UCSD-AML1 (cell line): ENCODE results near the gene ACE.

Experiments used
- DNase-seq: peaks from one replicate; lab custom pipeline; 2025; ENCODE audit not compliant: unreplicated experiment; lab: John Stamatoyannopoulos, UW

The ACE gene

DNA sequence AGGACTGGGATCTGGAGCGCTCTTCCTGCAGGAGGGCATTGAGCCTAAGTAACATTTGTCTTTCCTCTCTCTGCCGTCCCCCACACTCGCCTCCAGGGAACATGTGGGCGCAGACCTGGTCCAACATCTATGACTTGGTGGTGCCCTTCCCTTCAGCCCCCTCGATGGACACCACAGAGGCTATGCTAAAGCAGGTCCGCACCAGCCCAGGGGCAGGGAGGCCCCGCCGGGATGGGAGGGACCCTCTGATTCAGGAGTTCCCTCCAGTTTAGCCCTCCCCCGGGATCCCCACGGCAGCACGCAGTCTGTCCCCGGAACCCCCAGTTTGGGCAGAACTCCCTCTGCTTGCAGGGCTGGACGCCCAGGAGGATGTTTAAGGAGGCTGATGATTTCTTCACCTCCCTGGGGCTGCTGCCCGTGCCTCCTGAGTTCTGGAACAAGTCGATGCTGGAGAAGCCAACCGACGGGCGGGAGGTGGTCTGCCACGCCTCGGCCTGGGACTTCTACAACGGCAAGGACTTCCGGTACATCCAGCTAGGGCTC is 14.1 kb downstream of the ACE start:
- DNase-seq = no peak

DNA sequence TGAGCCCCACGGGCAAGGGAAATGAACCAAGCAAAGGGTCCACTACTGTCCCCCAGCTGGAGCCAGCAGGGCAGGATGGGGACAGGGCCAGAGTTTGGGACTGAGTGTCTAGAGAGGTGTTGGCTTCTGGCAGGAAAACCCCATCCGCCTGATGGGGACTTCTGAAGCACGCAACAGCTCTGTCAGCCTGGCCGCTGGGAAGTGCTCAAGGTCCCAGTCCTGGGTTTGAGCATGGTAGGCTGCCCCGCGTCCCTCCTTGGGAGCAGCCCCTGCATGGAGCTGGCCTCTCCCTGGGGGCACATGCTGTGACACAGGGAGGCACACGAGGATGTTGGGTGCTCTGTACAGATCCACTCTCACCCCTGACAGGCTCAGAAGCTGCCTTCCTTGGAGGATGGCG is 14.6 kb downstream of the ACE start:
- no peak for DNase-seq

DNA sequence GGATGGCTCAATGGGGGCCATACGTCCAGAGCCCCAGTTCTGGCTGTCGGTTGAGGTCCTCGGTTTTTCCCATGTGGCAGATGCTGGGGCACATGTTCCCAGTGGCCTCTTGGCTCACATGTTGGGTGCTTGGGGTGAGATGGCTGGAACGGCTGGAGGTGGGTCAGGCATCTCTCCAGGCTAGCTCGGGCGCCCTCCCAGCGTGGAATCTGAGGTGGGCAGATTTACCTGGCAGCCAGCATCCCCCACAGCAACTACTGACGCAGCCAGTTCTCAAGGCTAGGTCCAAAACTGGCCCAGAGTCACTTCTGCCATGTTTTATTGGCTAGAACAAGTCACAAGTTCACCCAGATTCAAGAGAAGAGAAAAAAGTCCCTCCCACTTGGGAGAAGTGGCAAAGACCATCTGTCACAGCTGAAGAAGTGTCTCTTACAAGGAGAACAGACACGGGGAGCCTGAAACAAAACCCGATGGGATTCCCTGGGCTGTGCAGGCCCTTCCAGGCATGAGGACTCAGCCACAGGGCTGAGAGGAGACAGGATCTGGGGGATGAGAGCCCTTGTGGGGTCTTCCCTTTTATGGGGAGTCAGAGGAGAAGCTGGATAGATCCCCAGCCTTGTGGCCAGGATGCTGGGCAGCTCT is 15.2 kb downstream of the ACE start:
- no peak for DNase-seq

DNA sequence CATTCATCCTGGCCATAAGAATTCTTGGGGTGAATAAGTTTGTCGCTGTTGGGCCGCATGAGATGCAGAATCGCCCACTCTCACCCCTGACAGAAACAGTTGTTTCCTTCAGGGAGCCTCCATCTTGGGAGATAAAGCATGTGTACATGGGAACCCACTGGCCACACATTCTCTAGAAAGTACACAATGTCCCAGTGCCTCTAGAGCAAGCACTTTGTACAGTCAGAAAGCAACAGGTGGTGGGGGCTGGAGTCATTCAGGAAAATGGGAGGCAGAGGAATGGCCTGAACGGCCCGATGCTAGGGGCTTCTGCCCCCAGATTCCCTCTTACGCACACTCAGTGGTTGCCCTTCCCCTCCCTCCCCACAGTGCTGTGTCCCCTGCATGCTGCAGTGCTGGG is 16.1 kb downstream of the ACE start:
- DNase-seq = no peak

DNA sequence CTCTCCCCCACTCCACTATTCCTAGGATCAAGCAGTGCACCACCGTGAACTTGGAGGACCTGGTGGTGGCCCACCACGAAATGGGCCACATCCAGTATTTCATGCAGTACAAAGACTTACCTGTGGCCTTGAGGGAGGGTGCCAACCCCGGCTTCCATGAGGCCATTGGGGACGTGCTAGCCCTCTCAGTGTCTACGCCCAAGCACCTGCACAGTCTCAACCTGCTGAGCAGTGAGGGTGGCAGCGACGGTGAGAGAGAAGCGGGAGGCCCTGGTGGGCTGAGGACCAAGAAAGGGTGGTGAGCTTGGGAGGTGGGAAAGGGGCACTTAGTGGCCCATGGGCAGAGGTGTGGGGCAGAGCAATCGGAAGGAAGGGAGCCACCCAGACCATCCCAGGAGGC is 16.6 kb downstream of the ACE start:
- no peak for DNase-seq

DNA sequence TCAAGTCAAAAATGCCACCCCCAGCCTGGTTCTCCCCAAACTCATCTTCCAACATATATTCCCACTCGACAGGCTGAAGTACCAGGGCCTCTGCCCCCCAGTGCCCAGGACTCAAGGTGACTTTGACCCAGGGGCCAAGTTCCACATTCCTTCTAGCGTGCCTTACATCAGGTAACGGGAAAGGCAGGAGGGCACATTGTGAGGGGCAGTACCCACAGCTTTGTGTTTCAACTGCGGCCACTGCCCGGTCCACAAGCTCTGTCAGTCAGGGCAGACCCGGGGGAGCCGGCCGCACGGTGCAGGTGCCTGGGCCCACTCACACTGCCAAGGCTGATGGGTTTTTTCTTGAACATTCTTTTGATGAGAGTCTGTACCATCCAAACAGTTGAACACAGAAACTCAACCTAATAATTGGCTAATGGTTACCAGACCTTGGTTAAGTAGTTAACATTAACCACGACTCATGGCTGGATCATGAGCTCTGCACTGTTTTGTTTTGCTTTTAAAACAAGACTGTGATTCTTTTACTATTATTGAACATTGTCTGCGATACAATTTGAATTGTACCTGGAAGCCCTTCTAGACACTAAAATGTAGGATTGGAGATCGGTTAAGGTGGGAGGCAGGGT is 17.6 kb downstream of the ACE start:
- DNase-seq = no peak

DNA sequence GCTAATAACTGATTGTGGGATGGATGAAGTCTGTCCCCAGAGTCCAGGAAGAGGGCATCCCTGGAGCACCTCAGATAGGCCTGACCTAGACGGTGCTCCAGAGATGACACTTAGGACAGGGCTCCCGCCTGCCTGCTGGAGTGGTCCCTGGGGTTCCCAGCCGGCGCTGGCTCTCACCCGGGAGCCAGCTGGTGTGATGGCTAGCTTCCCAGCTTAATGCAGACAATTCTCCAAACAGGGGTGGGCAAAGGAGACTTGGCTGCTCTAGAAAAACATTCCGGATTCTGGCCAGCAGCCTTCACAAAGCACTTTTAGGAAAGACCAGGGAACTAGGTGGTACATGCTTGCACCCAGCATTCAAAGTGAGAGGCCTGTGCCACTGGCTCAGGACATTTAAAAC is 18.6 kb downstream of the ACE start:
- DNase-seq = no peak

DNA sequence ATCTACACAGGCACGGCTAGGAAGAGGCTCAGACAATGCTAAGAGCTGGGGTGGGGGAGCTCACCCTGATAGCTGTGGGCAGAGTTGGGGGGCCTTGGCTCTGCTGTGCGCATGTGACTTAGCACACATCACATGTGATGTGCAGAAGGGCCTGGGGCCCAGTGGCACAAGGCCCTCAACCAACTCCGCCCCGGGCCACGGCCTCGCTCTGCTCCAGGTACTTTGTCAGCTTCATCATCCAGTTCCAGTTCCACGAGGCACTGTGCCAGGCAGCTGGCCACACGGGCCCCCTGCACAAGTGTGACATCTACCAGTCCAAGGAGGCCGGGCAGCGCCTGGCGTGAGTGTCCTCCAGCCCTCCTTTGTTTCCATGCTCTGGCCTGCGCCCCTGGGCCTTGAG is 19.3 kb downstream of the ACE start:
- no peak for DNase-seq

DNA sequence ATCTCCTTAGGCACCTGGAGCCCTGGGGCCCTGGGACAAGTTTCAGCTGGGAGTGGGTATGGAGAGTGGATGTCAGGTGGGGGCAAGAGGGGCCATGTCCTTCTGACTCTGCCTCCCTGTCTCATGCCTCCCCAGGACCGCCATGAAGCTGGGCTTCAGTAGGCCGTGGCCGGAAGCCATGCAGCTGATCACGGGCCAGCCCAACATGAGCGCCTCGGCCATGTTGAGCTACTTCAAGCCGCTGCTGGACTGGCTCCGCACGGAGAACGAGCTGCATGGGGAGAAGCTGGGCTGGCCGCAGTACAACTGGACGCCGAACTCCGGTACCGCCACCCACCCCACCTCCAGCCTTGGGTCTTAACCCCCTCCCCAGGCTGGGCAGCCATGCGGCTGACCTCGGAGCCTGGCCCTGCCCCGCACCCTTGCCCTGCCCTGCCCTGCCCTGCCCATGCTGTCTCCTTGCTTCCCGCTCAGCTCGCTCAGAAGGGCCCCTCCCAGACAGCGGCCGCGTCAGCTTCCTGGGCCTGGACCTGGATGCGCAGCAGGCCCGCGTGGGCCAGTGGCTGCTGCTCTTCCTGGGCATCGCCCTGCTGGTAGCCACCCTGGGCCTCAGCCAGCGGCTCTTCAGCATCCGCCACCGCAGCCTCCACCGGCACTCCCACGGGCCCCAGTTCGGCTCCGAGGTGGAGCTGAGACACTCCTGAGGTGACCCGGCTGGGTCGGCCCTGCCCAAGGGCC is 20.0 kb downstream of the ACE start:
- DNase-seq = no peak

DNA sequence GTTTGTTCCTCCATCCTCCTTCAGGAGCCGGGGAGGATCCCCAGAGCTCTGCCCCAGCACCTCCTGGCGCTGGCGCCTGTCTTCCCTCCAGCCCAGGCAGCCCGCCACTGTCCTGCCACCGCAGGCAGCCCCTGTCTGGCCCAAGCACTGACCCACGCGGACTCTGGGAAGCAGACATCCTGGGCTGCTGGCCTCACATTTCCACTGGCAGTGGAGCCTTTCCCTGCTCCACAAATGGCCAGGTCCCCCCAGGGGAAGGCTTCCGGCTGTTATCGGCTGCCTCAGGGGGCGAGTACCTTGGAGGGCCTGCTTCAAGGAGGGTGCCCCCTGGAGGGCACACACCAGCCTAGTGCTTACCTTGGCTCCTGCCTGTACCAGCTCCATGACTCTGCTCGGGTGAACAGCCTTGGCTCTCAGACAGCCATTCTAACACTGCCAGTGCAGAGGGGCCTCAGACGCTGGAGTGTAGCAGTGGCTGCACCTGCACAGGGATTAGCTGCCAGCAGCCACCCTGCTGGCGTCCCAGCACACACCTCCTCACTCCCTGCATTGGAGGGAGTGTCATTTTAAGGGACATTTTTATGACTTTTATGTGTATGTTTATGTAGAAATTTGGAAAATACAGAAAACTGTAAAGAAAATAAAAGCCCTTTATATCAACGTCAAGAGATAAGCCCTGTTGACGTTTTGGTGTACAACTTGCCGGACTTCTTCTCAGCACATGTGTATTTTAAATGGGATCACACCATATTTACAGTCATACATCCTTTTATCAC is 21.0 kb downstream of the ACE start:
- peak; percentile 23 for DNase-seq

DNA sequence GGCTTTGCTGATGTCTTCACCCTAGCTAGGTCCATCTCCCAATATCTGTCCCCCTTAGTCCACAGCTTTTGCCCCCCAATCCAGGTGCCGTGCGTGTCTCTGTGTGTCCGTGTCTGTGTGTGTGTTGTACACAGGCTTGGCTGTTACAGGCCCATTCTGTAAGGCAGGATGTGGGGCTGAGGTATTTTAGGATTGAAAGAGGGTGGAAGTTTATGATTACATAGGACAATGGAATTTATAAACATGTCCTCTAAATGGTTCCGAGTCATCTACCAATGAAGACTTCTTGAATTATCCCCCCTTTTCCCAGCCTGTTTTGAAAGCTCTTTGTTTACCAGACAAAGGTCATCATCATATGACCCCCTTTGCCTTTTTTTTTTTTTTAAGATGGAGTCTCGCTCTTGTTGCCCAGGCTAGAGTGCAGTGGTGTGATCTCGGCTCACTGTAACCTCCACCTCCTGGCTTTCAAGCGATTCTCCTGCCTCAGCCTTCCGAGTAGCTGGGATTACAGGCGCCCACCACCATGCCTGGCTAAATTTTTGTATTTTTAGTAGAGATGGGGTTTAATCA is 21.9 kb downstream of the ACE start:
- no peak for DNase-seq

DNA sequence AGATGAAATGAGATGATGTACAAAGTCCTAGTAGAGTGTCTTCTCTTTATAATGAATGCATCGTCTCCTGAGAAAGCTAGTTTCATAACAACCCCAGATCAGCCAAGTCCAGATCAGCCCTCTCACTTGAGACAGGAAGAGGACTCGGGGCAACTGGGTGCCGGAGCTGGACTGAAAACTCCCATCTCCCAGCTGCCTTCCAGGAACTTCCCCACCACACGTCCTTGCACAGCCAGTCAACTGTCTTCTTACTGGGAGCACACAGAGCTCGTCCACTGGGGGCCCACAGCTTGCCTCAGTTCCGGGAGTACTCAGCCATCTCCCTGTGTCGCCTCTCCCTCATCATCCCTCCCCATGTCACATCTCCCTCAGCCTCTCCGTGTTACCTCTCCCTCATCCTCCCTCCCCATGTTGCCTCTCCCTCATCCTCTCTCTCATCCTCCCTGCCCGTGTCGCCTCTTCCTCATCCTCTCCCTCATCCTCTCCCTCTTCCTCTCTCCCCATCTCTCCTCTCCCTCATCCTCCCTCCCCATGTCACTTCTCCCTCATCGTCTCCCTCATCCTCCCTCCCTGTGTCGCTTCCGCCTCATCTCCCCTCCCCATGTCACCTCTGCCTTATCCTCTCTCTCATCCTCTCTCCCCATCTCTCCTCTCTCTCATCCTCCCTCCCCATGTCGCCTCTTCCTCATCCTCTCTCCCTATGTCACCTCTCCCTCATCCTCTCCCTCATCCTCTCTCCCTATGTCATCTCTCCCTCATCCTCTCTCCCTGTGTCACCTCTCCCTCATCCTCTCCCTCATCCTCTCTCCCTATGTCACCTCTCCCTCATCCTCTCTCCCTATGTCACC is 23.9 kb downstream of the ACE start:
- DNase-seq = no peak

DNA sequence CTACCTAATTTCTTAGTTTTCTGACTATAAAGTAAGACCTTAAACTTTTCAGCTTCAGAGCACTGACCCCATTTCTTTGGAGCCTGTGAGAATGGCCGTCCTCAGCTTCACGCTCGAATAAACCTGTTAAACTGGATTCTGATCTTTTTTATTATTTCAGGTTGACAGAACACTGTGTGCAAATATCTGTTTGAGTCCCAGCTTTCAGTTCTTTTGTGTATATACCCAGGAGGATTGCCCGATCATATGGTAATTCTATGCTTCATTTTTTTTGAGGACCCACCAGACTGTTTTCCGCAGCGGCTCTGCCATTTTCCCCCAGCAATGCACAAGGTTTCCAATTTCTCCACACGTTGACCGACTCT is 26.5 kb downstream of the ACE start:
- no peak for DNase-seq

DNA sequence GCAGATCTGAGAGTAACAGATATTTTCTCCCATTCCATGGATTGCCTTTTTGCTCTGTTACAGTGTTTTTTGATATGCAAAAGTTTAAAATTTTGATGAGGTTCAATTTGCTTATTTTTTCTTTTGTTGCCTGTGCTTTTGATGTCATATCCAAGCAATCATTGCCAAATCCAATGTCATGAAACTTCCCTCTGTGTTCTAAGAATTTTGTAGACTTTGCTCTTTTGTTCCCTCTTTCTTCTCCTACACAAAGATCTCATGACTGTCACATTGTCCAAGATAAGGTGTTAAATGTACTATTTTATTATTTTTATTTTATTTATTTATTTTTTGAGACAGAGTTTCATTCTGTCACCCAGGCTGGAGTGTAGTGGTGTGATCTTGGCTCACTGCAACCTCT is 27.4 kb downstream of the ACE start:
- DNase-seq = no peak

DNA sequence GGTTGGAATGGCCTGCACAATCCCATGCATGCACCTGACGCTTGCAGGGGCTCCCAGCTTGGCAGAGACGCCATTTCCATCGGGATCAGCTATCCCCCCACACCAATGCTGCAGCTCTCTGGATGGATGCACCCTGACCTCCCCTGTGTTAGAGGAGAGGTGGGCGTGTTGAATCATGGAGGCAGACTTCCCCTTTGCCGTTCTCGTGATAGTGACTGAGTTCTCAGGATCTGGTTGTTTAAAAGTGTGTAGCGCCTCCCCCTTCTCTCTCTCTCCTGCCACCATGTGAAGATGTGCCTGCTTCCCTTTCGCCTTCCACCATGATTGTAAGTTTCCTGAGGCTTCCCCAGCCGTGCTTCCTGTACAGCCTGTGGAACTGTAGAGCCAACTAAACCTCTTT is 28.5 kb downstream of the ACE start:
- DNase-seq = no peak

DNA sequence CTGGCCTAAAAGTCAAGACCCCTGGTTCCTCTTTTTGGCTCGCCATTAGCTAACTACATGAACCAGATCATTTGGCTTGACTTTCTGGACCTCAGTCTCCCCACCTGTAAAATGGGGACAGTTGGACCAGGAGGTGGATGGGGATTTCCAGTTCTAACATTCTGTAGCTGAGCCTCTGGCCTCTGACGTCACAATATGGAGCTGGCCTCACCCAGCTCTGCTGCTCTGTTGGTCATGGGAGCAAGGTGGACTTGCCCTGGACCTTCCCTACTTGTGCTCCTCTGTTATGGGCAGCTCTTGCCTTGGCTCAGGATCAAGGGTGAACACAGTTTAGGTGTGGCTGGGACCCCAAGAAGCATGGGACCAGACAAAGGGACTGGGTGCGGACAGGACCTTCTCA is 29.8 kb downstream of the ACE start:
- no peak for DNase-seq

DNA sequence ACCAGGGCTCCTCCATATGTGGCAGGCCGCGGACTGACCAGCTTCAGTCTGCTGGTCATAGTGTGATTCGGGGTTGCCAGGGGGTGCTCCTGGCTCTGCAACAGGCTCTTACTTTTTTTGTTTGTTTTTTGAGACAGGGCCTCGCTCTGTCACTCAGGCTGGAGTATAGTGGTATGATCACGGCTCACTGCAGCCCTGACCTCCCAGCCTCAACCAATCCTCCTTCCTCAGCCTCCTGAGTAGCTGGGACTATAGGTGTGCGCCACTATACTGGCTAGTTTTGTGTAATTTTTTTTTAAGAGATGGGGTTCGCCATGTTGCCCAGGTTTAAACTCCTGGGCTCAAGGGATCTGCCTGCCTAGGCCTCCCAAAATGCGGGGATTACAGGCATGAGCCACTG is 34.5 kb downstream of the ACE start:
- no peak for DNase-seq

DNA sequence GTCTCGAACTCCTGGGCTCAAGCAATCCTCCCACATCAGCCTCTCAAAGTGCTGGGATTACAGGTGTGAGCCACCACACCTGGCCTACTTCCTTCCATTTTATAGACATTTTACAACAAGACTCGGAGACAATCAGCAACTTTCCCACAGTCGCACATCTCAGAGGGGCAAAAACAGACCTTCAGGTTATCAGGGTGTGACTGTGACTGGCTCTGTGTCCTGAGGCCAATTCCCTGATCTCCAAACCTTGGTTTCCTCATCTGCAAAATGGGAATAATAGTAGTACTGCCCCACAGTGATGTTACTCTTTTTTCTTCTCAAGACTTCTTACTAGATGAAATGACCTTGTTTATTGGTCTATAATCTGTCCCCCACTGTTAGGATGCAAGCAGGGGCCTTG is 35.5 kb downstream of the ACE start:
- no peak for DNase-seq

DNA sequence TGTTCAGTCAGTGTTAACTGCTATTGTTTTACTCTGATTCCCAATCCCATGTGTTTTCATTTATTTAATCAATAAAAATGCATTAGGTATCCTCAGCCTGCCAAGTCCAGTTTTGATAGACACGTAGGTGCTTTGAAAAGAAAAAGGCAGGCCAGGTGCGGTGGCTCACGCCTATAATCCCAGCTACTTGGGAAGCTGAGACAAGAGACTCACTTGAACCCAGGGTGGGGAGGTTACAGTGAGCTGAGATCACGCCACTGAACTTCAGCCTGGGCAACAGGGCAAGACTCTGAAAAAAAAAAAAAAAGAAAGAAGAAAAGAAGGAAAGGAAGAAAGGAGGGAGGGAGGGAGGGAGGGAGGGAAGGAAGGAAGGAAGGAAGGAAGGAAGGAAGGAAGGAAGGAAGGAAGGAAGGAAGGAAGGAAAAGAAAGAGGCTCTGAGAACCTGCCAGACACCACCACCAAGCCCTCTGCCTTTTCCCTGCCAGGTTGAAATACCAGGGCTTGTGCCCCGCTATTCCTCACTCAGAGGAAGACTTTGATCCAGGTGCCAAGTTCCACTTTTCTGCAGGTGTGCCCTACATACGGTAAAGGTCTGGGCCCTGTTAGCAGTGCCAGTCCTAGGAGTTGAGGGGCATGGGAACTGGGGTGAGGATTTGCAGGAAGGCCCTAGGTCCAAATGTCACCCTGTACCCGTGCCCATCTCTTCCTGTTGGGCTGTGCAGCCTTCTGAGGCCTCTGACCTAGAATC is 36.2 kb downstream of the ACE start:
- DNase-seq = no peak

DNA sequence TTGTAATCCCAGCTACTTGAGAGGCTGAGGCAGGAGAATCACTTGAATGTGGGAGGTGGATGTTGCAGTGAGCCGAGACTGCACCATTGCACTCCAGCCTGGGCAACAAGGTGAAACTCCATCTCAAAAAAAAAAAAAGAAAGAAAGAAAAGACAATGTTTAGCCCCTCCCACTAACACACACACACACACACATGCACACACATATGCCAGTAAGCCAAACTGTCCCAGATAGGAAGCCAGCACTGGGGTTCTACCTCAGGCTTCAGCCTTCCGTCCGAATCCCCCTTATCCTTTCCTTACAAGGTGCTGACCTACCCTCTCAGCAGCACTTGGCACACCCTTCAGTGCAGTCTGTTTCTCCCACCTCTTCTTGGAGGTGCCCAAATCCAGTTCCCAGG is 37.6 kb downstream of the ACE start:
- no peak for DNase-seq
